Testis (tissue), 3 donors: ENCODE measurements around the gene IRF2BPL. TPM values are rescaled to one million over a fixed set of nuclear protein-coding genes. Genes with fewer than 3 reads are reported as not detected.
A peak's percentile ranks its signal among the peaks of the same experiment; 100 is the strongest.
"Not testable (repeated sequence)": the region's sequence is repeated elsewhere in the genome, so short reads cannot be mapped to it uniquely, and the experiment has no call there.

ENCODE experiments used
- DNase-seq: peaks from one replicate; pipeline ENCODE4 v3.0.0-alpha.2; 2019
- H3K27ac ChIP-seq, 2 donors: fragments of 200-600 bp; sonication (generic); one replicate each; pipeline ENCODE4 v1.5.1; 2019
- H3K27me3 ChIP-seq: fragments of 200-600 bp; sonication (generic); one replicate; pipeline ENCODE4 v1.5.1; 2019
- H3K36me3 ChIP-seq: fragments of 200-600 bp; sonication (generic); one replicate; pipeline ENCODE4 v1.5.1; 2017; ENCODE audit warnings: low read depth; ENCODE audit errors: missing control alignments
- H3K4me1 ChIP-seq: fragments of 200-600 bp; sonication (generic); one replicate; pipeline ENCODE4 v1.5.1; 2019
- H3K4me3 ChIP-seq, 2 donors: fragments of 200-600 bp; sonication (generic); one replicate each; pipeline ENCODE4 v1.5.1; 2017 to 2019
- H3K9me3 ChIP-seq: fragments of 200-600 bp; sonication (generic); one replicate; pipeline ENCODE4 v1.5.1; 2017
- POLR2A ChIP-seq: fragments of 450-650 bp; IDR thresholded peaks from one replicate; pipeline ENCODE4 v1.6.1; 2017; ENCODE audit warnings: antibody characterized with exemption, mild to moderate bottlenecking, moderate library complexity
- WGBS, 2 donors: methylation state at CpG; one replicate each; pipeline ENCODE4 v1.1.5; 2018; 5-methylcytosine and 5-hydroxymethylcytosine counted together
- intact Hi-C: fragments of 100-400 bp; cut with DNase I; formaldehyde crosslinking; loops from one replicate; pipeline ENCODE4 v1.15.1; 2023; ENCODE audit warnings: low total_unique reads
- polyA plus RNA-seq: library from polyadenylated mRNA; stranded (reverse); fragments of 350-450 nt; fragmentation: Illumina TruSeq; extraction: RNeasy Lipid Tissue Mini Kit (QIAGEN cat#74804); gene quantifications from one replicate; pipeline ENCODE4 v1.2.3, GENCODE V29; 2014; ENCODE audit warnings: low read depth, low replicate concordance; ENCODE audit not compliant: insufficient read depth
- total RNA-seq, 2 donors: library from RNA; depleted of rRNA; stranded (reverse); fragments of >200 nt; gene quantifications; one replicate each; pipeline ENCODE4 v1.2.3, GENCODE V29; 2016
- TF ChIP-seq, protein P1 (sequence below), 3 experiments: fragments of 450-650 bp in 2 of 3; fragments of 200-600 bp in 1 of 3; sonication (generic) in 1 of 3; IDR thresholded peaks; one replicate each; pipeline ENCODE4 v1.5.1; 2016 to 2019; ENCODE audit warnings: antibody characterized with exemption in 3 of 3, mild to moderate bottlenecking in 2 of 3, moderate library complexity in 1 of 3

Gene IRF2BPL
- total and polyA plus RNA-seq, 3 donors from 2014 or later, result 30.9 to 120 (median 94.6) TPM

GRCh38 chr14:77023001-77023996 is 5.2 kb downstream of the IRF2BPL start:
- H3K27me3 ChIP-seq, result no peaks in the 10 kb centered on the region
- peaks cover 27% of the 10 kb centered on the region for H3K4me1 ChIP-seq
- 25 to 31% methylated on average over 17 of the region's 17 CpGs for WGBS, 2 donors
- peak; percentile 53 for DNase-seq
- TF ChIP-seq, protein P1, sequence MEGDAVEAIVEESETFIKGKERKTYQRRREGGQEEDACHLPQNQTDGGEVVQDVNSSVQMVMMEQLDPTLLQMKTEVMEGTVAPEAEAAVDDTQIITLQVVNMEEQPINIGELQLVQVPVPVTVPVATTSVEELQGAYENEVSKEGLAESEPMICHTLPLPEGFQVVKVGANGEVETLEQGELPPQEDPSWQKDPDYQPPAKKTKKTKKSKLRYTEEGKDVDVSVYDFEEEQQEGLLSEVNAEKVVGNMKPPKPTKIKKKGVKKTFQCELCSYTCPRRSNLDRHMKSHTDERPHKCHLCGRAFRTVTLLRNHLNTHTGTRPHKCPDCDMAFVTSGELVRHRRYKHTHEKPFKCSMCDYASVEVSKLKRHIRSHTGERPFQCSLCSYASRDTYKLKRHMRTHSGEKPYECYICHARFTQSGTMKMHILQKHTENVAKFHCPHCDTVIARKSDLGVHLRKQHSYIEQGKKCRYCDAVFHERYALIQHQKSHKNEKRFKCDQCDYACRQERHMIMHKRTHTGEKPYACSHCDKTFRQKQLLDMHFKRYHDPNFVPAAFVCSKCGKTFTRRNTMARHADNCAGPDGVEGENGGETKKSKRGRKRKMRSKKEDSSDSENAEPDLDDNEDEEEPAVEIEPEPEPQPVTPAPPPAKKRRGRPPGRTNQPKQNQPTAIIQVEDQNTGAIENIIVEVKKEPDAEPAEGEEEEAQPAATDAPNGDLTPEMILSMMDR (IDR thresholded peaks at IDR 0.05), result no peak
- TF ChIP-seq POLR2A, result no peak
- H3K9me3 ChIP-seq, result no peaks in the 10 kb centered on the region
- H3K36me3 ChIP-seq, result no peaks in the 10 kb centered on the region
- intact Hi-C loops, result no loop called here
- peak overlapping the region in 1 of 2 donors; percentile 17 for H3K4me3 ChIP-seq
- H3K27ac ChIP-seq, result peak overlapping the region; percentile 36 to 69

DNA sequence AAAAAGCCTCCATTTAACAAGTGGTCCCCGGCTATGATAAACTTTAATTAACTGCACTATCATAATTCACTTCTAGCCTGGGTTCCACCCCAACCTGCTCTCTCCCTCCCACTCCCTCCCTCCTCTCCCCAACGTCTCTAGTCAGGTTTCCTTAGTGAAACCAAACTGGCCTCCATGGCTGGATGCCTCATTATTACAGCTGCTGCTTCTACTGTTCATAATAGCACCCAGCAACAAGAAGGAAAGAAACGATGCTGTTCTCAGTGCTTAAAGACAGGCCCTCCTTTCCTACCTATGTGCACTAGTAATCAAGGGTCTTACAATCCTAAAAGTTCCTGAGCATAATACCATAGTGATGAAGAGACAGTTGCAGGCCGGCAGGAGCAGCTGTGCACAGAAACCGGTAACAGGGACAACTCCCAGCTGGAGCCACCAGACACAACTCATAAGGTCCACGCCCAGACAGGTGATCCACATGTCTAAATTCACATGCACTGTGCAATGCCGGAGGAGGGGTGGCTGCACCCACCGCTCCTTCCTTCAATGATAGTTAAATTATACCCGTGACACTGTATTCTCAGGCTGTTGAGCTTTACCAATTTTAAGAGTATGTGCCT is 6.2 kb downstream of the IRF2BPL start:
- peaks cover 27% of the 10 kb centered on the region for H3K4me1 ChIP-seq
- 64 to 66% methylated on average over 5 to 9 of the region's 9 CpGs for WGBS, 2 donors
- no peak for TF ChIP-seq POLR2A
- TF ChIP-seq, protein P1 (IDR thresholded peaks at IDR 0.05), result no peak
- H3K4me3 ChIP-seq, result no peak overlapping the region
- intact Hi-C loops, result no loop called here
- no peak overlapping the region for H3K27ac ChIP-seq
- no peak for DNase-seq
- no peaks in the 10 kb centered on the region for H3K9me3 ChIP-seq
- no peaks in the 10 kb centered on the region for H3K27me3 ChIP-seq
- no peaks in the 10 kb centered on the region for H3K36me3 ChIP-seq

DNA sequence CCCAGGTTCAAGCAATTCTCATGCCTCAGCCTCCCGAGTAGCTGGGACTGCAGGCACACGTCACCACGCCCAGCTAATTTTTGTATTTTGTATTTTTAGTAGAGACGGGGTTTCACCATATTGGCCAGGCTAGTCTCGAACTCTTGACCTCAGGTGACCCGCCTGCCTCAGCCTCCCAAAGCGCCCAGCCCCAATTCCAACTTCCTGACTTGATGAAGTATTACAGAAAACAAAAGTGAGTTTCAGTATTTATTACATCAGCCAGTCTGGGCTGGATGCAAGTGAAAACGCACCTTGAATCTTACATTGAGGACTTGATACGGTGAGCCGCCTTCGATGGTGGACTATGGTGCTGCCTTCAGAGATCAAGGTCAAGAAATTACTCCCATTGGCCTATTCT is 7.1 kb downstream of the IRF2BPL start:
- H3K27ac ChIP-seq, DNase-seq, H3K36me3 ChIP-seq, H3K4me3 ChIP-seq, intact Hi-C loops, H3K9me3 ChIP-seq, H3K27me3 ChIP-seq: not testable (repeated sequence)
- peaks cover 27% of the 10 kb centered on the region for H3K4me1 ChIP-seq
- 93 to 94% methylated on average over 11 of the region's 11 CpGs for WGBS, 2 donors

DNA sequence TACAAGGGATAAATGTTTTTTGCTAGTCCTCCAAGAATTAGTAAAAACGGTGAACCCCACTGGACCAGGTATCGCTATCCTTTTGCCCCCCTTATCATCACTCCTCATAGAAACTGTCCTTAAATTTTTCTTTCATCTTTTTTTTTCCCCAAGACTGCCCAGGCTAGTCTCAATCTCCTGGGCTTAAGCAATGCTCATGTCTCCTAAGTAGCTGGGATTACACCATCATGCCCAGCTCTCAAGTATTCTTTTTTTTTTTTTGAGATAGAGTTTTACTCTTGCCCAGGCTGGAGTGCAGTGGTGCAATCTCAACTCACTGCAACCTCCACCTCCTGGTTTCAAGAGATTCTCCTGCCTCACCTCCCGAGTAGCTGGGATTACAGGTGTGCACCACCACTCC is 9.7 kb downstream of the IRF2BPL start:
- H3K4me3 ChIP-seq, result no peak overlapping the region
- TF ChIP-seq, protein P1 (IDR thresholded peaks at IDR 0.05), result no peak
- TF ChIP-seq POLR2A, result no peak
- 90 to 93% methylated on average over 3 of the region's 3 CpGs for WGBS, 2 donors
- no peaks in the 10 kb centered on the region for H3K36me3 ChIP-seq
- intact Hi-C loops, result no loop called here
- H3K4me1 ChIP-seq, result peaks cover 24% of the 10 kb centered on the region
- H3K27ac ChIP-seq, result no peak overlapping the region
- no peaks in the 10 kb centered on the region for H3K27me3 ChIP-seq
- no peaks in the 10 kb centered on the region for H3K9me3 ChIP-seq
- DNase-seq, result no peak

GRCh38 chr14:77017666-77018065 is 10.8 kb downstream of the IRF2BPL start:
- TF ChIP-seq, protein P1 (IDR thresholded peaks at IDR 0.05), result no peak
- TF ChIP-seq POLR2A, result no peak
- DNase-seq, result no peak
- Histone ChIP-seq H3K4me1 (peaks cover 17% of the 10 kb centered on the region), H3K4me3 (no peak overlapping the region), H3K27ac (no peak overlapping the region), H3K9me3 (no peaks in the 10 kb centered on the region), H3K36me3 (no peaks in the 10 kb centered on the region), H3K27me3 (no peaks in the 10 kb centered on the region)
- intact Hi-C loops, result no loop called here
- WGBS, 2 donors, result 40 to 75% methylated on average over 2 of the region's 2 CpGs
